Hematopoietic multipotent progenitor cell treated with erythropoietin and hydrocortisone succinate and interleukin-3 and kit ligand, for 4 days (in vitro differentiated cells): Measurements from ENCODE around the gene SLC30A9.

Experiments
- DNase-seq: peaks from one replicate; pipeline ENCODE4 v3.0.0-alpha.2; 2015

Gene SLC30A9

DNA sequence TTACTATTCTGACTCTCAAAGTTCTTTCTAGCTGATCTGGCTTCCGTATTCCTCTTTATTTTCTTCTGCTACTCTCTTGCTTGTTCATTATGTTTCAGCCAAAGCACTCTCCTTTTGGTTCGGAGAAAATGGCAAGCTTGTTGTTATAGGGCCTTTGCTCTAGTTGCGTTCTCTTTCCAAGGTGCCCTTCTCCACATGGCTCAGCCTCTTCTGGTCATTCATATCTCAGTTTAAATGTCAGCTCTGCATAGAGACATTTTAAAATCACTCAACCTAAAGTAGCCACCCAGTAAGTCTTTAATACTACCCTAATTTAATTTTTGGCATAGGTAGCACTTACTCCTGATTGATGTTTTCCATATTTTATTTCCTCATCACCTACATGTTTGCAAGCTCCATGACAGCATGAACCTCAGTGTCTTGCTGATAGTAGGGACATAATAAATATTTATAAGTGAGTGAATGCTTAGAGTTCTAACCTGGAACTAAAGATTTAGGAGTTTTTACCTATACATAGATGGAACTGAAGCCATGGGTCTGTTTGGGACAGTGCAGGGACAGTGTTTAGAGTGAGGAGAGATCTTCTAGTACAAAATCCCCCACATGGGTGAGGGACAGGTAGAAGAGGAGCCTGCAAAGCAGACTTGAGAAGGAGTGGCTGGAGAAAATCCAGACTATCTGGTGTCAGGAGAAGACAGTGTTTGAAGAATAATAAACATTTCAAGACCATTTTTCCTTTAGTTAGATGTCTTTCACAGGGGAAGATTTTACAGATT lies 17.9 kb downstream of the SLC30A9 start:
- no peak for DNase-seq

DNA sequence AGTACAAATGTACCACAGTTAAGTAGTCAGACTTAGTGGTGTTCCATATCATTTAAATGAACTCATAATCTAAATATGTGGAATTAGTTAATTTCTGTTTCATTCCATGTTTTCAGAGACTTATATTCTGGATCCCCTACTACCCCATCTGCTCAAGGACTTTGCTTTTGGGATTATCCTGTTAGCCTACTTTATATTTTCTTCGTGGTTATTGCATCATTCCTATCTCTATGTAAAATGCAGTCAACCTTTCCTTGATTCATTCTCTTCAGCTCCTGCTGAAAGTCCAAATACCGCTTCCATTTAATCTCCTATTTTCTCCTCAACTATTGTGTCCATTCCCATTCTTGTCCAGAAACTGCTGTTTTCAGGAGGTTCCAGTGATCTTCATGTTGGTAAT lies 25.1 kb downstream of the SLC30A9 start:
- DNase-seq: no peak

DNA sequence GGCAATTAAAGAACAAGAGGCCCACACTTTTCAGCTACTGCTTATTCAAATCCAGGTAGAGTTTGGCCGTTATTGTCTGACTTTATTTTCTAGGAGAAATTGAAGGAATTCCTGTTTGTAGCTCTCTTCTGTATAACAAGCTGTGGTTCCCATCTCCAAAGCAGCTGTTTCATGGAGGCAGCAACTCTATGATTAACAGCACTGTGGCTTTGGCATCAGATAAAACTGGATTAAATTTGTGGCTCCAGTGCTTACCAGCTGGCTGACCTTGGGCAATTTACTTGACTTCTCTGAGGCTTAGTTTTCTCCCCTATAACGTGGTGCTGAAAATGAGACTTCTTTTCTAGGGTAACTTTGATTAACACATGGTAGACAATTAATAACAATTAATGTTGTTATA lies 28.1 kb downstream of the SLC30A9 start:
- peak; percentile 28 for DNase-seq

GRCh38 chr4:42048394-42048793 lies 58.1 kb downstream of the SLC30A9 start:
- DNase-seq: no peak

DNA sequence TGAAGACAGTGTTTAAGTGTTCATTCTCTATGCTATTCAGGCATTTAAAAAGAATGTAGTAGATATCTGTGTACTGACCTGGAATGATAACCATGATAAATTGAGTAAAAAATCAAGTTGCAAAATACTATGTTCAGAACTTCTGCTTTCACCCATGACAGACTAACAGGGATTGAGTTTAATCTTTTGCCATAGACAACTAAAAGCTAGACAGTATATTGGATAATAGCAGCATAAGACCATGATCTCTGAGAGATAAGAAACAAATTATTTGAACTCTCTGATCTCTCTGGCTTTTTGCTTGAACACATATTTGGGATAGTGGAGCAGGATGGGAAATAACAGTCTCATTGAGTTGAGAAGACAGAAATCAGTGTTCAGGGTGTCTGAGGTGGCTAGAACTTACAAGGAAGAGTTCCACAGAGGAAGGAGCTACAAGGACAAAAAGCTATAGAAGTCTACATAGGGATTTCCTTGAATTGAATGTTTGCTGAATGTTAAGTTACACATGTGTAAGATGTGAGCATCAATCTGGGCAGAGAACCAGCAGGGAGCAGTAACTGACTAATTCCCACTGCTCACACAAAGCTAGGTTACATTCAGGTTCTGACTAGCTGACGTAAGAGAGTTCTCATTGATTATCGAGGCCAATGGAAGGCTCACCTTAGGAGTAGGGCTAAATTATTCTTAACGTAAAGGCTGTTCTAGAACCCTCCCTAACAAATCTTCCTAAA lies 60.4 kb downstream of the SLC30A9 start:
- DNase-seq: no peak

DNA sequence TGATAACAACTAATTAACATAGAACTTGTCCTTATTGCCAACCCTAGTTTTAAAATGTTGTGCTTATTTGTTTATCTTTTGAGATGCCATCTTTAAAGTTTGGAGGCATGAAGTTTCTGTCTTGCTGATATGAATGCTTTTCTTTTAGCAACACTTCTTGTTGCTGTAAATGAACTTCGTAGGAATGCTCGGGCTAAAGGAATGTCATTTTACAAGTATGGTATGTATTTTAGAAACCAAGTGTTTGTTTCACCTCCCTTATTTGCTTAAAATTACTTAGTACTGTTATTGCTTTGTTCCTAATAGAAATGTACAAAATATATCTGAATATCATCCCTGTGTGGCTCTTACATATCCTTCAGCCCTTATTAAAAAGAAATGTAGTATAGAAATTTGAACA lies 76.1 kb downstream of the SLC30A9 start:
- DNase-seq: no peak

GRCh38 chr4:42067264-42067663 lies 76.9 kb downstream of the SLC30A9 start:
- DNase-seq: no peak

DNA sequence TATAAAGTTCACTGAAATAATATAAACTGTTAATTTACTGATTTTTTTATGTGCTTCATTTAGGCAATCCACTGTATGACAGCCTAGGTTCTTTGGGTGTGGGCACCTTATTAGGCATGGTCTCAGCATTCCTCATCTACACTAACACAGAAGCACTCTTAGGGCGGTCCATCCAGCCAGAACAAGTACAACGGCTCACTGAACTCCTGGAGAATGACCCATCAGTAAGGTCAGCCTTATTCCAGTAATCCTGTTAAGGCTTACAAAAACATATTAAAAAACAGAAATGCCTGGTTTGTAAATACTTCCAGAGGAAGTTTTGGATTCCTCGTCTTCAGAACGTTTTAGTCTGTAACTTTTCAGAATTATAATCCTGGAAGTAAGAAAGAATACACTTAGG lies 80.1 kb downstream of the SLC30A9 start:
- no peak for DNase-seq

GRCh38 chr4:42074294-42074693 lies 84.0 kb downstream of the SLC30A9 start:
- DNase-seq: no peak

DNA sequence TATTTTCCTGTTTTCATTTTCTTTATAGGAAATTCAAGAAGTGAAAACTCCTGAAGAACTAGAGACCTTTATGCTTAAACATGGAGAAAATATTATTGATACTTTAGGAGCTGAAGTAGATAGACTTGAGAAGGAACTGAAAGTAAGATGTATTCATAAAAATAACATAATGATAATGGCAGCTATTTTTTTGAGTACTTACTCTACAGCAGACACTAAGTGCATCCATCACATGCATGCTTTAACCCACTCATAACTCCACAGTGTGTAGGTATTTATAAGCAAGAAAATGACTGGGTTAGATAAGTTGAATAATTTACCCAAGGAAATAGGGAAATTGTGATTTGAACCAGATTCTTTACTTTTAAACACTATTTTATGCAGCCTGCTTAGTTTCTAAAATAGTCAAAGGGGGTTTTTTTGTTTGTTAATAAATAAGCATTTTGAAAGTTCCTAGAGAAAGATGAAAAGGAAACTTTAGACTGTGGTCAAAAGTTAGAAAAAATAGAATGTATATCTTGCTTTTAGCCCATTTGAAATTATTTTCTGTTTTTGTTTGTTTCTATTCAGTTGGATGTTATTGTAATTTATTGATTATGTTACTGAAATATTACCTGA lies 88.0 kb downstream of the SLC30A9 start:
- no peak for DNase-seq

GRCh38 chr4:42080306-42080705 lies 90.0 kb downstream of the SLC30A9 start:
- no peak for DNase-seq

DNA sequence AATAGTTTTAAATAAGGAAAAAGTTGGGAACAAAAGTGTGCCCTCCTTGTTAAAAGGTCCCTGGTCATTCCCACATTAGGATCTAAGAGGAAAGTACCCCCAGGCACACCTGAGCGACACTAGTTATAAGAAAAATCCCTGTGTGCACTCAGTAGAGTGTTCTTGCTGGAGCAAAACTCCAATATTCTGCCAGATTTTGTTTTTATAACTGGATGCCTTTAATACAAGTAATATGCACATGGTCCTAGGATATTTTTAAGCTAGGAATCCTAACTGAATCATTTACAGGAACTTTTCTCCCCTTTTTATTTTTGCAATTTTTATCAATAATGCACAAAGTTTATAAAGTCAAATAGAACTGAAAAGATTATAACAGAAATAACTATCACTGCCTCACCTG lies 93.5 kb downstream of the SLC30A9 start:
- DNase-seq: no peak

- DNase-seq: peak; percentile 5
Observed at GRCh38 chr4:42088386-42088785, 98.1 kb downstream of the SLC30A9 start.

DNA sequence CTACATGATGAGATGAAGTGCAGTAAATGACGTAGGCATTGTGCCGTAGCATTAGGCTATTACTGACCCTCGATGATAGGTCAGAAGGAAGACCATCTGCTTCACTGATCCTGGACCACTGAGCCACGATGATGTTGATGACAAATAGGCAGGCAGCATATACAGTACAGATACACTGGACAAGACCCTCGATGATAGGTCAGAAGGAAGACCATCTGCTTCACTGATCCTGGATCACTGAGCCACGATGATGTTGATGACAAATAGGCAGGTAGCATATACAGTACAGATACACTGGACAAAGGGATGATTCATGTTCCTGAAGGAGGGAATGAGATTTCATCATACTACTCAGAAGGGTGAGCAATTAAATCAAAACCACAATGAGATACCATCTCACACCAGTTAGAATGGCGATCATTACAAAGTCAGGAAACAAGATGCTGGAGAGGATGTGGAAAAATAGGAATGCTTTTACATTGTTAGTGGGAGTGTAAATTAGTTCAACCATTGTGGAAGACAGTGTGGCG lies 111.2 kb downstream of the SLC30A9 start:
- DNase-seq: no peak

DNA sequence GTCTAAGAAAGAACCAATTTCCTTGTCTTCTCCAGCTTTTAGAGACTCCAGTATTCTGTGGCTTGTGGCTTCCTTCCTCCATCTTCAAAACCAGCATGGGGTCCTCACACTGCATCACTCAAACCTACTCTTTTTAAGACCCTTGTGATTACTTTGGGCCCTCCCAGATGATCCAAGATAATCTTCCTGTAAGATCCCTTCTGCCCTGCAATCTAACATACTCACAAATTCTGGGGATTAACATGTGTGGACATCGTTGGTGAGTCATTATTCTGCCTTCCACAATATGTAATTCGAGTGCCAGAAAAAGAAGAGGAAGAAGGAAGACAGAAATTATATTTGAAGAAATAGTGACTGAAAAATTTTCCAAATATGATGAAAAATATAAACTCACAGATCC lies 114.2 kb downstream of the SLC30A9 start:
- no peak for DNase-seq

GRCh38 chr4:42112846-42113245 lies 122.5 kb downstream of the SLC30A9 start:
- no peak for DNase-seq

- DNase-seq: no peak
Observed at GRCh38 chr4:42119886-42120285, 129.6 kb downstream of the SLC30A9 start.

DNA sequence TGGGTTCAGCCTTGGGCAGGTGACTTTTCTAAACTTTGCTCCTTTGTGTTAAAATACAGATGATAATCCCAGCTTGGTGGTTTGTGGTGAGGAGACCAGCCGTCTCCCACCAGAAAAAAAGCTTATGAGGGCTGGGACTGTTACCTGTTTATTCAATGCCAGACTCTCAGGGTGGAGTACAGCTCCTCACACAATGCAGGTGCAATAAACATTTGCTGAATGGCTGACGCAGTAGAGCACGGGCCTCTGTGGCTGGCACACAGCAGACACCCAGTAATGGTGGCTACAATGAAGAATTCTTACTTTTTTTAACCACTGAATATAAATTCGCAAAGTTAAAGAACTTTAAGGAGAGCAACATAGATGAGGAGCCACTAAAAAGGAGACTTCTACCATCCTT lies 131.9 kb downstream of the SLC30A9 start:
- no peak for DNase-seq

GRCh38 chr4:42123071-42123644 lies 132.8 kb downstream of the SLC30A9 start:
- DNase-seq: no peak

GRCh38 chr4:42132099-42132498 lies 141.8 kb downstream of the SLC30A9 start:
- DNase-seq: no peak

- DNase-seq: no peak
Observed at GRCh38 chr4:42133006-42133405, 142.7 kb downstream of the SLC30A9 start.

GRCh38 chr4:42136371-42136770 lies 146.0 kb downstream of the SLC30A9 start:
- no peak for DNase-seq
